ENCODE results near the gene ATXN1L. TPM values are rescaled to one million over a fixed set of nuclear protein-coding genes. Genes with fewer than 3 reads are reported as not detected.

ATXN1L gene
- total and polyA plus RNA-seq, 7 donors: 5.9 to 28.0 (median 19.6) TPM

- H3K4me1 ChIP-seq: peaks cover 30% of the 10 kb centered on the region
- no peak for TF ChIP-seq CTCF (IDR thresholded peaks at IDR 0.05)
- H3K9me3 ChIP-seq: no peaks in the 10 kb centered on the region
- no peak overlapping the region for H3K4me3 ChIP-seq
- intact Hi-C loops (cut with DNase I): loop anchor here in 1 of 2 donors (10.0 kb wide), 1 partner anchor 243 kb away; the partner anchor contains the start of genes DHX38 and TXNL4B
- peaks cover 5 to 76% of the 10 kb centered on the region in 2 donors for H3K36me3 ChIP-seq (ENCODE audit: insufficient read depth in 1 of 2, low read depth in 1 of 2)
- H3K27me3 ChIP-seq (ENCODE audit: insufficient read depth in 3 of 3, low read length in 2 of 3): no peaks in the 10 kb centered on the region
- no peak for ATAC-seq
- WGBS, 3 donors: 87 to 96% (median 93%) methylated on average over 8 of the region's 8 CpGs
- no peak for DNase-seq
- H3K27ac ChIP-seq: no peak overlapping the region
These were observed 6.0 kb downstream of the ATXN1L start for GRCh38 chr16:71851746-71852145.

- ATAC-seq: no peak
- H3K9me3 ChIP-seq: no peaks in the 10 kb centered on the region
- WGBS, 3 donors: 86 to 92% (median 87%) methylated on average over 3 of the region's 3 CpGs
- intact Hi-C loops (cut with DNase I): loop anchor here in 1 of 2 donors (10.0 kb wide), 1 partner anchor 243 kb away; the partner anchor contains the start of genes DHX38 and TXNL4B
- no peaks in the 10 kb centered on the region for H3K27me3 ChIP-seq (ENCODE audit: insufficient read depth in 3 of 3, low read length in 2 of 3)
- no peak for TF ChIP-seq CTCF (IDR thresholded peaks at IDR 0.05)
- DNase-seq: no peak
- H3K27ac ChIP-seq: no peak overlapping the region
- H3K4me3 ChIP-seq: no peak overlapping the region
- peaks cover 5 to 76% of the 10 kb centered on the region in 2 donors for H3K36me3 ChIP-seq (ENCODE audit: insufficient read depth in 1 of 2, low read depth in 1 of 2)
- peaks cover 28% of the 10 kb centered on the region for H3K4me1 ChIP-seq
These were observed 6.4 kb downstream of the ATXN1L start for GRCh38 chr16:71852158-71852557.

GRCh38 chr16:71852561-71852960 lies 6.8 kb downstream of the ATXN1L start:
- 96 to 97% (median 97%) methylated on average over 4 of the region's 4 CpGs for WGBS, 3 donors
- Histone ChIP-seq H3K9me3 (no peaks in the 10 kb centered on the region), H3K27ac (no peak overlapping the region), H3K4me3 (no peak overlapping the region), H3K4me1 (peaks cover 28% of the 10 kb centered on the region), H3K36me3 (ENCODE audit: insufficient read depth in 1 of 2, low read depth in 1 of 2) (peaks cover 5 to 76% of the 10 kb centered on the region in 2 donors), H3K27me3 (ENCODE audit: insufficient read depth in 3 of 3, low read length in 2 of 3) (no peaks in the 10 kb centered on the region)
- no peak for TF ChIP-seq CTCF (IDR thresholded peaks at IDR 0.05)
- intact Hi-C loops (cut with DNase I): loop anchor here in 1 of 2 donors (10.0 kb wide), 1 partner anchor 242 kb away; the partner anchor contains the start of genes DHX38 and TXNL4B
- DNase-seq (no peak), ATAC-seq (no peak)

- intact Hi-C loops (cut with DNase I): loop anchor here in 1 of 2 donors (10.0 kb wide), 1 partner anchor 241 kb away; the partner anchor contains the start of genes DHX38 and TXNL4B
- DNase-seq (no peak), ATAC-seq (no peak)
- H3K36me3 ChIP-seq (ENCODE audit: insufficient read depth in 1 of 2, low read depth in 1 of 2): peaks cover 5 to 71% of the 10 kb centered on the region in 2 donors
- no peak overlapping the region for H3K4me3 ChIP-seq
- no peaks in the 10 kb centered on the region for H3K27me3 ChIP-seq (ENCODE audit: insufficient read depth in 3 of 3, low read length in 2 of 3)
- peaks cover 25% of the 10 kb centered on the region for H3K4me1 ChIP-seq
- 42 to 55% (median 51%) methylated on average over 4 of the region's 4 CpGs for WGBS, 3 donors
- H3K27ac ChIP-seq: peak overlapping the region; percentile 16
- no peaks in the 10 kb centered on the region for H3K9me3 ChIP-seq
- no peak for TF ChIP-seq CTCF (IDR thresholded peaks at IDR 0.05)
These were observed 7.6 kb downstream of the ATXN1L start for GRCh38 chr16:71853413-71853812.

All from psoas muscle (tissue), 8 donors.